ENCODE measurements around the gene PGBD4.
"Not testable (repeated sequence)": the region's sequence is repeated elsewhere in the genome, so short reads cannot be mapped to it uniquely, and the experiment has no call there.

The PGBD4 gene

DNA sequence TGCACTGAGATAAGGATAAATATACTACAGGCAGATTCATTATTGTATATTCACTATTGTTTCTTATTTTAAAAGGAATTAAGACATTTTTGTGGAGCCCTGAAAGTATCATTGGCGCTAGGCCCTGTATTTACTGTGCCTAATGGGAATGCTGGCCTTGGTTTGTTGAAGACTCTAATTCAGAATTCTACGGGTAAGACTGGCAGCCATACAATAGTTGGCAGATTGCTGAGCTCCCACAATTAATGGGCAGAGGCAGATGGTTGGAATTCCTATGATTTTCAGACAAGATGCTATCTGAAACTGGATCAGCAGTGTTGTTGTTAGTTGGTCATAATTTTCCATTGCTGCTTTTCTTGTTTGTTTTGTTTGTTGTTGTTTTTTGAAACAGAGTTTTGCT, 14.7 kb downstream of the PGBD4 start:
- Histone ChIP-seq H3K4me1 (ENCODE audit: control insufficient read depth, low read depth, low read length) (no peaks in the 10 kb centered on the region), H3K36me3 (ENCODE audit: control insufficient read depth, low read depth, low read length) (no peaks in the 10 kb centered on the region), H3K4me3 (ENCODE audit: low read length) (no peak overlapping the region), H3K9ac (ENCODE audit: low read length) (no peak overlapping the region), H3K27ac (ENCODE audit: low read length) (no peak overlapping the region), H3K9me3 (ENCODE audit: control insufficient read depth, low read depth, low read length) (no peaks in the 10 kb centered on the region), H3K27me3 (ENCODE audit: control insufficient read depth, insufficient read depth, low read length) (no peaks in the 10 kb centered on the region)

DNA sequence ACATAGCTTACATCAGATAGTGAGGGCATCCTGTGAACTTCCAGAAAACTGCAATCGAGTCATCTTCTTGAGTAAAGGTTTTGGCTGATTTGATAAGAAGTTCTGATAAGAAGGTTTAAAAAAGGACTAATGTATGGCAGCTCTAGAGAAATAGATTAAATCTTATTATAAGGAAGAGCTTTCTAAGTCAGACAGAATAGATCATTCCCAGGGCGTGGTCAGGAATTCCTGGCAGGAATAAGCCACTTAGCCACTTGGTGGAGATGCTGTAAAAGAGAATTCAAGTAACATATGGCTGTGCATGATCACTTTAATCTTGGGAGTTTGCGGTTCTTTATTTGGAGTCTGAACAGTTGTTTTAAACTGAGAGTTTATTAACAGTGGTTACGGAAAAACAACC, 17.4 kb downstream of the PGBD4 start:
- H3K27me3 ChIP-seq (ENCODE audit: control insufficient read depth, insufficient read depth, low read length) = no peaks in the 10 kb centered on the region
- no peaks in the 10 kb centered on the region for H3K4me1 ChIP-seq (ENCODE audit: control insufficient read depth, low read depth, low read length)
- no peak overlapping the region for H3K27ac ChIP-seq (ENCODE audit: low read length)
- H3K9me3 ChIP-seq (ENCODE audit: control insufficient read depth, low read depth, low read length) = no peaks in the 10 kb centered on the region
- H3K4me3 ChIP-seq (ENCODE audit: low read length) = no peak overlapping the region
- no peak overlapping the region for H3K9ac ChIP-seq (ENCODE audit: low read length)
- no peaks in the 10 kb centered on the region for H3K36me3 ChIP-seq (ENCODE audit: control insufficient read depth, low read depth, low read length)

DNA sequence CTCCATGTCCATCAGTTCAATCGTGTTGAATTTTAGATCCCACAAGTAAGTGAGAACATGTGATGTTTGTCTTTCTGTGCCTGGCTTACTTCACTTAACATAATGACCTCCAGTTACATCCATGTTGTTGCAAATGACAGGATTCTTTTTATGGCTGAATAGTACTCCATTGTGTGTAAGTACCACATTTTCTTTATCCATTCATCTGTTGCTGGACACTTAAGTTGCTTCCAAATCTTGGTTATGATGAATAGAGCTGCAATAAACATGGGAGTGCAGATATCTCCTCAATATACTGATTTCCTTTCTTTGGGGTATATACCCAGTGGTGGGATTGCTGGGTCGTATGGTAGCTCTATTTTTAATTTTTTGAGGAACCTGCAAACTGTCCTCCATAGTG, 18.5 kb downstream of the PGBD4 start:
- not testable (repeated sequence) for H3K27me3 ChIP-seq (ENCODE audit: control insufficient read depth, insufficient read depth, low read length); H3K36me3 ChIP-seq (ENCODE audit: control insufficient read depth, low read depth, low read length); H3K27ac ChIP-seq (ENCODE audit: low read length); H3K9me3 ChIP-seq (ENCODE audit: control insufficient read depth, low read depth, low read length); H3K9ac ChIP-seq (ENCODE audit: low read length); H3K4me1 ChIP-seq (ENCODE audit: control insufficient read depth, low read depth, low read length); H3K4me3 ChIP-seq (ENCODE audit: low read length)

DNA sequence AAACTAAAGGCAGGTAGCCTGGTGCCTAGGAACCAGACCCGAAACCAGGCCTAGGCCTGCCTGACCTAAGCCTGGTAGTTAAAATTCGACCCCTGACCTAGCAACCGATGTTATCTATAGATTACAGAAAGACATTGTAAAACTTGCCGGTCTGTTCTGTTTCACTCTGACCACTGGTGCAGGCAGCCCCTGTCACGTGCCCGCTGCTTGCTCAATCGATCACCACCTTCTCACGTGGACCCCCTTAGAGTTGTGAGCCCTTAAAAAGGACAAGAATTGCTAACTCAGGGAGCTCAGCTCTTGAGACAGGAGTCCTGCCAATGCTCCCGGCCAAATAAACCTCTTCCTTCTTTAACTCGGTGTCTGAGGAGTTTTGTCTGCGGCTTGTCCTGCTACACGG, 19.9 kb downstream of the PGBD4 start:
- not testable (repeated sequence) for H3K27ac ChIP-seq (ENCODE audit: low read length); H3K9me3 ChIP-seq (ENCODE audit: control insufficient read depth, low read depth, low read length); H3K4me3 ChIP-seq (ENCODE audit: low read length); H3K9ac ChIP-seq (ENCODE audit: low read length); H3K36me3 ChIP-seq (ENCODE audit: control insufficient read depth, low read depth, low read length); H3K4me1 ChIP-seq (ENCODE audit: control insufficient read depth, low read depth, low read length); H3K27me3 ChIP-seq (ENCODE audit: control insufficient read depth, insufficient read depth, low read length)

DNA sequence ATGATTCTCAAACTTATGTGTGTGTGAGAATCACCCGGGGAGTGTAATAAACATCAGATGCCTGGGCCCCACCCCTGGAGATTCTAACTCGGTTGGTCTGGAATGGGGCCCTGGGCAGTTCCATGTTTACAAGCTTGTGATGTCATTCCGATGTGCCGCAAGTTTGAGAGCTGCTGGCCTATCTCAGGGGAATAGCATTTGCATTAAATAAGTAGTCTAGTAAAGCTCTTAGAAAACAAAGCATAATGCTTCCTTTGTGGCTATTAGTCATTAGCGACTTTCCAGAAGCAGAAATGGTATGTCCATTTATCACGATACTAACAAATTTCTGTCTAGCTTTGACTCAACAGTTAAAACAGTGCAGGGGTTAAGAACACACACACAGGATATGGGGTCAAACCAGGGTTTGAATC, 20.9 kb downstream of the PGBD4 start:
- Histone ChIP-seq H3K27ac (ENCODE audit: low read length) (no peak overlapping the region), H3K27me3 (ENCODE audit: control insufficient read depth, insufficient read depth, low read length) (no peaks in the 10 kb centered on the region), H3K4me1 (ENCODE audit: control insufficient read depth, low read depth, low read length) (no peaks in the 10 kb centered on the region)

DNA sequence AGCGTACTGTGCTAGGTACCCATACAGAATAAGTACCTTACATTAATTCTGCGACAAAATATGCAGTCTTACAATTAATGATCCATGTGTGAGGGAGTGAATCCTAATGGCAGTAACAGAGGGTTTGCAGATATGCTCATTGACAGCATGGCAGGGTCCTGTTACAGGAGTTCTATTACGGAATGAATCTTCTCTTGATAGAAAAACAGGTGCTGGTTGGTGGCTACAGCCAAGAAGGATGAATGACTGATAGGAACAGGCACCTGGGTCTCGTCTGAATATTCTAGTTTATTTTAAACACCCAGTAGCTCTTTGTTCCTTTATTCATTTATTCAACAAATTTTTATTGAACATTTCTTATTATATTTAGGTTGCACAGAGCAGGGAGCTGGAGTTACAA, 22.8 kb downstream of the PGBD4 start:
- Histone ChIP-seq H3K9me3 (ENCODE audit: control insufficient read depth, low read depth, low read length) (no peaks in the 10 kb centered on the region), H3K9ac (ENCODE audit: low read length) (no peak overlapping the region), H3K27me3 (ENCODE audit: control insufficient read depth, insufficient read depth, low read length) (no peaks in the 10 kb centered on the region), H3K36me3 (ENCODE audit: control insufficient read depth, low read depth, low read length) (no peaks in the 10 kb centered on the region), H3K4me3 (ENCODE audit: low read length) (no peak overlapping the region), H3K27ac (ENCODE audit: low read length) (no peak overlapping the region), H3K4me1 (ENCODE audit: control insufficient read depth, low read depth, low read length) (no peaks in the 10 kb centered on the region)

More for the DNA sequence above, 20.9 kb downstream of the PGBD4 start:
- Histone ChIP-seq H3K9ac (ENCODE audit: low read length) (no peak overlapping the region), H3K36me3 (ENCODE audit: control insufficient read depth, low read depth, low read length) (no peaks in the 10 kb centered on the region), H3K9me3 (ENCODE audit: control insufficient read depth, low read depth, low read length) (no peaks in the 10 kb centered on the region), H3K4me3 (ENCODE audit: low read length) (no peak overlapping the region)

DNA sequence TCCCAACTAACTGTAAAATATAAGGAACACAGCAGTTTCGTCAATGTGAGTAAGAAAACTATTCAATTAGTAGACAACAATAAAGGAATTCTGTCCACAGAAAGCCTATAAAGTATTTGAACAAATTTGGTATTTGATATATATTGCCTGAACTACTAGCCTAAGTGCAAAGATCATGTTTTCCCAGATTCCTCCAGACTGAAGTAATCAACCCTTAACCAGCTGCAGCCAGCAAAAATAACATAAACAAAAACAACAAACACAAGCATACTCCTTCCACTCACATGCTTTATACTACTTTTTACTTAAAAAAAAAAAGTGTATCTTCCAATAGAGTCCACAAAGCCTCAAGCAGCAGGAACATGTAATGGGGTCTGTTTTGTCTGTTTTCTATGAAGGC, 24.1 kb downstream of the PGBD4 start:
- no peaks in the 10 kb centered on the region for H3K9me3 ChIP-seq (ENCODE audit: control insufficient read depth, low read depth, low read length)
- no peaks in the 10 kb centered on the region for H3K36me3 ChIP-seq (ENCODE audit: control insufficient read depth, low read depth, low read length)
- H3K27me3 ChIP-seq (ENCODE audit: control insufficient read depth, insufficient read depth, low read length) = no peaks in the 10 kb centered on the region
- no peaks in the 10 kb centered on the region for H3K4me1 ChIP-seq (ENCODE audit: control insufficient read depth, low read depth, low read length)
- no peak overlapping the region for H3K9ac ChIP-seq (ENCODE audit: low read length)
- H3K27ac ChIP-seq (ENCODE audit: low read length) = no peak overlapping the region
- H3K4me3 ChIP-seq (ENCODE audit: low read length) = no peak overlapping the region

DNA sequence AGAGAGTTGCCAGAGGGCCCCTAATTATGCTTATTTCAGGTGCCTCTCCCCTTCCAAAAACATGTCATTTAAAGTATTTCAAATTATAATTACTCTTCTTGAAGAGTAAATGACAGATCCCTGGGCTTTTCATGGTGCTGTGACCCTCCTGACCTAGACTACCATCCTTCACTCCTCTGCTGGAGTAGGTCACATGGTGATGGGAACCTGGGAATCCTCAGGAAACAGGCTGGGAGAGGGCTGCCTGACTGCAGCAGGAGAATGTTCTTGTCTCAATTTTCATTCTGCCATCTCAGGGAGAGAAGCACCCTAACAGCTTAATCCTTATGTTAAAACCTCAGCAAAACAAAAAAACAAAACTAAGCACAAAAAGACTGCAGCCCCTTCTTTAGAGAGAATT, 24.6 kb downstream of the PGBD4 start:
- no peaks in the 10 kb centered on the region for H3K4me1 ChIP-seq (ENCODE audit: control insufficient read depth, low read depth, low read length)
- H3K9me3 ChIP-seq (ENCODE audit: control insufficient read depth, low read depth, low read length) = no peaks in the 10 kb centered on the region
- no peaks in the 10 kb centered on the region for H3K36me3 ChIP-seq (ENCODE audit: control insufficient read depth, low read depth, low read length)
- no peaks in the 10 kb centered on the region for H3K27me3 ChIP-seq (ENCODE audit: control insufficient read depth, insufficient read depth, low read length)
- H3K27ac ChIP-seq (ENCODE audit: low read length) = no peak overlapping the region
- no peak overlapping the region for H3K4me3 ChIP-seq (ENCODE audit: low read length)
- H3K9ac ChIP-seq (ENCODE audit: low read length) = no peak overlapping the region

DNA sequence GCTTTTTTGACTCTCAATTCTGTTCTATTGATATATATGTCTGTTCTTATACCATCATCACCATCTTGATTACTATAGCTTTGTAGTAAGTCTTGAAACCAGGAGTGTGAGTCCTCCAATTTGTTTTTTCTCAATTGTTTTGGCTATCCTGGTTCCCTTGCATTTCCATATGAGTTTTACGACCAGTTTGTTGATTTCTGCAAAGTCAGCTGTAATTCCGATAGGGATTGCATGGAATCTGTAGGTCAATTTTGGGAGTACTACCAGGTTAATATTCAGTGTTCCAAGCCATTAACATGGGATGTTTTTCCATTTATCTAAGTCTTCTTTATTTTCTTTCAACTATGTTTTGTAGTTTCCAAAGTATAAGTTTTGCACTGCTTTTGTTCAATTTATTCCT, 27.0 kb downstream of the PGBD4 start:
- no peak overlapping the region for H3K4me3 ChIP-seq (ENCODE audit: low read length)
- H3K9me3 ChIP-seq (ENCODE audit: control insufficient read depth, low read depth, low read length) = no peaks in the 10 kb centered on the region
- no peak overlapping the region for H3K27ac ChIP-seq (ENCODE audit: low read length)
- no peaks in the 10 kb centered on the region for H3K36me3 ChIP-seq (ENCODE audit: control insufficient read depth, low read depth, low read length)
- no peaks in the 10 kb centered on the region for H3K4me1 ChIP-seq (ENCODE audit: control insufficient read depth, low read depth, low read length)
- no peaks in the 10 kb centered on the region for H3K27me3 ChIP-seq (ENCODE audit: control insufficient read depth, insufficient read depth, low read length)
- H3K9ac ChIP-seq (ENCODE audit: low read length) = no peak overlapping the region

DNA sequence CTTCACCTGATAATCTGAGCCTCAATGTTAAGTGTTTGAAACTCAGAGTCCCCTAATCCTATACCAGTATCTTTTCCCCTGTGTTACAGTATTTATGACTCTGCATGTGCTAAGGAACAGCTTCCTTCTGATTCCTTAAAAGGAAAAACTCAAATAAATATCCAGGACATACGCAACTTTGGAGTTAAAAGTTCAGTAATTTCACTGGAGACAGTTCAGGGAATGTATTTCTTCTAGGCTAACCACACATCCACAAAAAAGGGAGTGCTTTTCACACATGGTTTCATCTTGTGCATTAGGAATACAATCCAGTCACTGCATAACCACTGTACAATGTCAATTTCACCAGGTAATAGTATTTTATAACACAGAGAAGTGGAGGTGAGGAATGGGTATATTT, 31.0 kb downstream of the PGBD4 start:
- H3K4me1 ChIP-seq (ENCODE audit: control insufficient read depth, low read depth, low read length) = no peaks in the 10 kb centered on the region
- no peak overlapping the region for H3K9ac ChIP-seq (ENCODE audit: low read length)
- H3K27ac ChIP-seq (ENCODE audit: low read length) = no peak overlapping the region

DNA sequence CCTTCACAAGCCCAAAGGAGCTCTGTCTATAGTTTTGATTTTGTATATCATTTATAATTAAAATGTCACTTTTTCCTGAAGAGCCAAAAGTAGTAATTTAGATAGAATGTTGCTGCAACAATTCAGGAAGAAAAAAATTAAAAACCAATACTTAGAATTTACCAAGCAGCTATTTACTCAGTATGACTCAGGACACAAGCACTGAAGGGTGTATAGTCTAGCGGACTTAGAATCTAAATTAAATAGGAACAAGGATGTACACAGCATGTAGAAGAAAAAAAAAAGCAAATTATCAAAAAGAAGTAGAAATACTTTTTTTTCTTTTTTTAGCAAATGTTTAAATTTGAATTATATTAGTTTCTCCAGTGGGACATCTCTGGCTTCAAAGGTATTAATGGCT, 31.6 kb downstream of the PGBD4 start:
- Histone ChIP-seq H3K9me3 (ENCODE audit: control insufficient read depth, low read depth, low read length) (no peaks in the 10 kb centered on the region), H3K36me3 (ENCODE audit: control insufficient read depth, low read depth, low read length) (no peaks in the 10 kb centered on the region), H3K4me1 (ENCODE audit: control insufficient read depth, low read depth, low read length) (no peaks in the 10 kb centered on the region), H3K27me3 (ENCODE audit: control insufficient read depth, insufficient read depth, low read length) (no peaks in the 10 kb centered on the region), H3K9ac (ENCODE audit: low read length) (no peak overlapping the region), H3K27ac (ENCODE audit: low read length) (no peak overlapping the region), H3K4me3 (ENCODE audit: low read length) (no peak overlapping the region)

More for the DNA sequence above, 31.0 kb downstream of the PGBD4 start:
- no peaks in the 10 kb centered on the region for H3K9me3 ChIP-seq (ENCODE audit: control insufficient read depth, low read depth, low read length)
- no peaks in the 10 kb centered on the region for H3K27me3 ChIP-seq (ENCODE audit: control insufficient read depth, insufficient read depth, low read length)
- no peaks in the 10 kb centered on the region for H3K36me3 ChIP-seq (ENCODE audit: control insufficient read depth, low read depth, low read length)
- no peak overlapping the region for H3K4me3 ChIP-seq (ENCODE audit: low read length)

DNA sequence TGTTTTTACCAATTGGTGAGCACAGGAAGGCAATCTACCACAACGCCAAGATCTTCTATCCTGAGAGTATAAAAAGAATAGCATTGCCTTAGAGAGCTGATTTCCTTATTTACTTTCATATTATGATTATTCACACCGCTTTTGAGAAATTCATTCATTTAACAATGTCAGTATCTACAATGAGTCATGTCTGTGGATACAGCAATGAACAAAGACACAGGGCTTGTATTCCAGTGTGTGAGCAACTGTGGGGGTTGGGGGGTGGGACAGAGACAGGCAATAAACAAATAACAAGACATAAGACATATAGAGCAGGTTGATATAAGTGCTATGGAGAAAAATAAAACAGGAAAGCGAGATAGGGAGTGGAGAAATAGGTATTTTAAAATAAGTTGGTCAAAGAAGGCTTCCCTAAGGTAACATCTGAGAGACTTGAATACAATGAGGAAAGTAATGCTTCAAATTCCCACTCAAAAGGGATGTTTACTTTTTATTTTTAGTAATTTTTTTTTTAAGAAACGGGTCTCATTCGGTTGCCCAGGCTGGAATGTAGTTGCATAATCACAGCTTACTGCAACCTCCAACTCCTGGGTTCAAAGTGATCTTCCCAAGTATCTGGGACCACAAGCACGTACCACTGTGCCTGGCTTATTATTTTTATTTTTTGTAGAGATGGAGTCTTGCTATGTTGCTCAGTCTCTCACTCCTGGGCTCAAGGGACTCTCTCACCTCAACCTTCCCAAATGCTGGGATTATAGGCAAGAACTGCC, 45.7 kb downstream of the PGBD4 start:
- H3K36me3 ChIP-seq (ENCODE audit: control insufficient read depth, low read depth, low read length) = peaks cover 49% of the 10 kb centered on the region
- H3K9me3 ChIP-seq (ENCODE audit: control insufficient read depth, low read depth, low read length) = no peaks in the 10 kb centered on the region
- no peaks in the 10 kb centered on the region for H3K4me1 ChIP-seq (ENCODE audit: control insufficient read depth, low read depth, low read length)
- no peak overlapping the region for H3K4me3 ChIP-seq (ENCODE audit: low read length)
- no peak overlapping the region for H3K27ac ChIP-seq (ENCODE audit: low read length)
- no peak overlapping the region for H3K9ac ChIP-seq (ENCODE audit: low read length)
- H3K27me3 ChIP-seq (ENCODE audit: control insufficient read depth, insufficient read depth, low read length) = no peaks in the 10 kb centered on the region
